GM21723 (cell line): ENCODE data around the gene STX16.
"Not testable (repeated sequence)": the region's sequence is repeated elsewhere in the genome, so short reads cannot be mapped to it uniquely, and the experiment has no call there.

ENCODE experiments used
- ATAC-seq: cut with Tn5 transposase; IDR thresholded peaks from one replicate; pipeline ENCODE4 v1.9.1; 2021; ENCODE audit warnings: mild to moderate bottlenecking, moderate library complexity; ENCODE audit not compliant: unreplicated experiment

The STX16 gene

GRCh38 chr20:58720890-58721289 lies 69.8 kb downstream of the STX16 start:
- no peak for ATAC-seq

GRCh38 chr20:58721951-58722778 lies 71.1 kb downstream of the STX16 start:
- ATAC-seq, result no peak

GRCh38 chr20:58722877-58723627 lies 72.0 kb downstream of the STX16 start:
- ATAC-seq, result no peak

- no peak for ATAC-seq
These were observed 72.5 kb downstream of the STX16 start for GRCh38 chr20:58723628-58723984.

GRCh38 chr20:58726156-58726555 lies 75.1 kb downstream of the STX16 start:
- ATAC-seq, result not testable (repeated sequence)
